GM20000 (cell line): ENCODE measurements around the gene ELMO1.

ENCODE experiments used
- DNase-seq: peaks from one replicate; pipeline ENCODE4 v3.0.0; 2012; ENCODE audit warnings: low spot score
- CTCF ChIP-seq: IDR thresholded peaks from 2 replicates; pipeline ENCODE4 v1.5.1; 2012; ENCODE audit warnings: mild to moderate bottlenecking, control low read depth; ENCODE audit errors: extremely low read depth, missing control alignments

ELMO1 gene

GRCh38 chr7:36929791-36930190 is 518.9 kb downstream of the ELMO1 start:
- DNase-seq: no peak
- TF ChIP-seq CTCF: no peak

GRCh38 chr7:36928718-36929117 is 519.9 kb downstream of the ELMO1 start:
- TF ChIP-seq CTCF: no peak
- no peak for DNase-seq

- TF ChIP-seq CTCF: no peak
- no peak for DNase-seq
Measured at GRCh38 chr7:36928311-36928710, 520.4 kb downstream of the ELMO1 start.

- no peak for DNase-seq
- TF ChIP-seq CTCF: no peak
Measured at GRCh38 chr7:36925691-36926090, 523.0 kb downstream of the ELMO1 start.

- DNase-seq: no peak
- no peak for TF ChIP-seq CTCF
Measured at GRCh38 chr7:36925207-36925606, 523.5 kb downstream of the ELMO1 start.

GRCh38 chr7:36923943-36924436 is 524.7 kb downstream of the ELMO1 start:
- TF ChIP-seq CTCF: no peak
- DNase-seq: no peak

GRCh38 chr7:36923185-36923584 is 525.5 kb downstream of the ELMO1 start:
- no peak for TF ChIP-seq CTCF
- DNase-seq: no peak

GRCh38 chr7:36920433-36920832 is 528.2 kb downstream of the ELMO1 start:
- TF ChIP-seq CTCF: no peak

More at GRCh38 chr7:36920433-36920832, 528.2 kb downstream of the ELMO1 start:
- DNase-seq: no peak
